ENCODE measurements around the gene CAMK2A. TPM values are rescaled to one million over a fixed set of nuclear protein-coding genes. Genes with fewer than 3 reads are reported as not detected.
"Not testable (repeated sequence)": the region's sequence is repeated elsewhere in the genome, so short reads cannot be mapped to it uniquely, and the experiment has no call there.

The CAMK2A gene
- total RNA-seq, 1 donor from 2014 or later, result 1.5 TPM

GRCh38 chr5:150249744-150250143, 39.8 kb downstream of the CAMK2A start:
- H3K27me3 ChIP-seq, result no peaks in the 10 kb centered on the region
- no peak overlapping the region for H3K4me3 ChIP-seq
- H3K4me1 ChIP-seq, result peaks cover 5% of the 10 kb centered on the region
- no peak for TF ChIP-seq CTCF (IDR thresholded peaks at IDR 0.05)
- no peaks in the 10 kb centered on the region for H3K9me3 ChIP-seq
- H3K36me3 ChIP-seq, result no peaks in the 10 kb centered on the region
- DNase-seq (no peak), ATAC-seq (no peak)
- intact Hi-C loops (cut with DNase I), result no loop called here
- H3K27ac ChIP-seq, result no peak overlapping the region

GRCh38 chr5:150248946-150249345, 40.6 kb downstream of the CAMK2A start:
- no peaks in the 10 kb centered on the region for H3K36me3 ChIP-seq
- no peaks in the 10 kb centered on the region for H3K27me3 ChIP-seq
- H3K27ac ChIP-seq, result no peak overlapping the region
- ATAC-seq (no peak), DNase-seq (no peak)
- peaks cover 5% of the 10 kb centered on the region for H3K4me1 ChIP-seq
- intact Hi-C loops (cut with DNase I), result no loop called here
- TF ChIP-seq CTCF (IDR thresholded peaks at IDR 0.05), result no peak
- no peak overlapping the region for H3K4me3 ChIP-seq
- no peaks in the 10 kb centered on the region for H3K9me3 ChIP-seq

GRCh38 chr5:150248493-150248892, 41.1 kb downstream of the CAMK2A start:
- H3K27ac ChIP-seq; H3K9me3 ChIP-seq; H3K27me3 ChIP-seq; intact Hi-C loops (cut with DNase I); H3K4me3 ChIP-seq; H3K36me3 ChIP-seq; H3K4me1 ChIP-seq; DNase-seq; ATAC-seq: not testable (repeated sequence)

GRCh38 chr5:150247726-150248125, 41.8 kb downstream of the CAMK2A start:
- H3K27me3 ChIP-seq, result no peaks in the 10 kb centered on the region
- no peak overlapping the region for H3K27ac ChIP-seq
- no peak for DNase-seq
- no peak for ATAC-seq
- intact Hi-C loops (cut with DNase I), result no loop called here
- H3K36me3 ChIP-seq, result no peaks in the 10 kb centered on the region
- peaks cover 5% of the 10 kb centered on the region for H3K4me1 ChIP-seq
- TF ChIP-seq CTCF (IDR thresholded peaks at IDR 0.05), result no peak
- H3K9me3 ChIP-seq, result no peaks in the 10 kb centered on the region
- no peak overlapping the region for H3K4me3 ChIP-seq

- Histone ChIP-seq H3K27ac (no peak overlapping the region), H3K9me3 (no peaks in the 10 kb centered on the region), H3K36me3 (no peaks in the 10 kb centered on the region), H3K27me3 (no peaks in the 10 kb centered on the region), H3K4me3 (no peak overlapping the region), H3K4me1 (peaks cover 5% of the 10 kb centered on the region)
- no peak for ATAC-seq
- TF ChIP-seq CTCF (IDR thresholded peaks at IDR 0.05), result no peak
- intact Hi-C loops (cut with DNase I), result no loop called here
- no peak for DNase-seq
Measured at GRCh38 chr5:150246835-150247234, 42.7 kb downstream of the CAMK2A start.

- Histone ChIP-seq H3K4me3 (no peak overlapping the region), H3K27me3 (no peaks in the 10 kb centered on the region), H3K27ac (no peak overlapping the region), H3K36me3 (no peaks in the 10 kb centered on the region), H3K4me1 (peaks cover 5% of the 10 kb centered on the region), H3K9me3 (no peaks in the 10 kb centered on the region)
- intact Hi-C loops (cut with DNase I), result no loop called here
- TF ChIP-seq CTCF (IDR thresholded peaks at IDR 0.05), result no peak
- no peak for ATAC-seq
- no peak for DNase-seq
Measured at GRCh38 chr5:150246429-150246828, 43.1 kb downstream of the CAMK2A start.
